GM21825 (cell line): ENCODE data around the gene COMMD4.
A peak's percentile ranks its signal among the peaks of the same experiment; 100 is the strongest.
"Not testable (repeated sequence)": the region's sequence is repeated elsewhere in the genome, so short reads cannot be mapped to it uniquely, and the experiment has no call there.

ENCODE experiments used
- ATAC-seq: cut with Tn5 transposase; IDR thresholded peaks from one replicate; pipeline ENCODE4 v1.9.1; 2021; ENCODE audit warnings: mild to moderate bottlenecking, moderate library complexity; ENCODE audit not compliant: unreplicated experiment

COMMD4 gene

DNA sequence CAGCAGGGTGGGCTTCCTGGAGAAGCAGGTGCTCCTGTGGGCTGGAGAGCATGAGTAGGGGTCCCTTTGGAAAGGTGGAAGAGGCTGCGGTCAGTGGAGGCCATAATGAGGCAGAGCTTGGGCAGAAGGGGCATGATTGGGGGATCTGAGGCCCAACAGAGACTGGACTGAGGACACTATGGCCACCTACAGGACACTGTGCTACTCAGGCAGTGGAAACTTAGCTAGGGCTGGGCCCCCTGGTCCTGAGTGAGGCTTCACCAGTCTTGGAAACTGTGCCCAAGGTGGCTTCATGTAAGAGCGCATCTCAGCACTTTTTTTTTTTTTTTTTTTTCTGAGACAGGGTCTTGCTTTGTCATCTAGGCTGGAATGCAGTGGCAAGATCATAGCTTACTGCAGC lies 6.3 kb upstream of the COMMD4 start:
- ATAC-seq = no peak

- not testable (repeated sequence) for ATAC-seq
Measured at GRCh38 chr15:75332093-75332492, 3.8 kb upstream of the COMMD4 start.

DNA sequence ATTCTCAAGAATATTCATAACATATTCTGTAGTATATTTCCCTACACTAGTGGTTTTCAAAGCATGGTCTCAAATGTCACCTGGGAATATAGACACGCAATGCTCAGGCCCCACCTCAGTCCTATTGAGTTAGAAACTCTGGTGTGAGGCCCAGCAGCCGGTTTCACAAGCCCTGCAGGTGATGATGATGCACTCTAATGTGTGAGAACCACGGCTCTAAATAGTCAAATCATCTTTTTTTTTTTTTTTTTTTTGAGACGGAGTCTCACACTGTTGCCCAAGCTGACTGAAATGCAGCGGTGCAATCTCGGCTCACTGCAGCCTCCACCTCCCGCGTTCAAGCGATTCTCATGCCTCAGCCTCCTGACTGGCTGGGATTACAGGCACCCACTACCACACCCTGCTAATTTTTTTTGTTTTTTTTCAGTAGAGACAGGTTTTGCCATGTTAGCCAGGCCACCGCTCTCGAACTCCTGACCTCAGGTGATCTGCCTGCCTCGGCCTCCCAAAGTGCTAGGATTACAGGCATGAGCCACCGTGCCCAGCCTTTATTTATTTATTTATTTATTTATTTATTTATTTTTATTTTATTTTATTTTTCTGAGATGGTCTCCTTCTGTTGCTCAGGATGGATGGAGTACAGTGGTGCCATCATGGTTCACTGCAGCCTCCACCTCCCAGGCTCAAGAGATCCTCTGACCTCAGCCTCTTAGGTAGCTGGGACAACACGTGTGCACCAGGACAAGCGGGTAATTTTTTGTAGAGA lies 2.0 kb upstream of the COMMD4 start:
- ATAC-seq = not testable (repeated sequence)

- no peak for ATAC-seq
Measured at GRCh38 chr15:75335313-75335704, 554 bp upstream of the COMMD4 start.

GRCh38 chr15:75338661-75339240 lies 2.9 kb downstream of the COMMD4 start:
- ATAC-seq = no peak

- no peak for ATAC-seq
Measured at GRCh38 chr15:75339531-75340240, 3.8 kb downstream of the COMMD4 start.

- no peak for ATAC-seq
Measured at GRCh38 chr15:75342221-75342620, 6.4 kb downstream of the COMMD4 start.

GRCh38 chr15:75343953-75344352 lies 8.1 kb downstream of the COMMD4 start:
- ATAC-seq = not testable (repeated sequence)

DNA sequence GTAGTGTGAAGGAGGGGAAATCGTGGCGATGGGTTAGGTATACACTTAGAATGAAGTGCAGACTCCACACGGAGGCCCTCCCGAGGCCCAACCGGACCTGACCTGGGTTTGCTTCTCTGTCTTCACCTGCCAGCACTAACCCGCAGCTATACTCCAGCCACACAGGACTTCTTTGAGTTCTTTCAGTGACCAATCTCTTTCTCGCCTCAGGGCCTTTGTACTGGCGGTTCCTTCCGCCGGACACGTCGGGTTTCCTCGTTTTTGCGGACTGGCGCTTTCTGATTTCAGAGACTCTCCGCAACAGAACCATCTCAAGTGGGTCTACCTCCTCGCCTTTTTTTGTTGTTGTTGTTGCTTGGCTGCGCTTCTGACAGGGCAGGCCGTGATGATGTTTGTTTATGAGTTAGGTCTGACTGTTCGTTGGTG lies 10.9 kb downstream of the COMMD4 start, which contains the start of gene NEIL1:
Gene NEIL1 (plus strand): TSS at position 244 of the 426 bp plus-strand sequence. CDS start 1,867 bp downstream, outside the sequence.
- ATAC-seq = no peak

- ATAC-seq = no peak
Measured at GRCh38 chr15:75347222-75348033, 11.6 kb downstream of the COMMD4 start.

DNA sequence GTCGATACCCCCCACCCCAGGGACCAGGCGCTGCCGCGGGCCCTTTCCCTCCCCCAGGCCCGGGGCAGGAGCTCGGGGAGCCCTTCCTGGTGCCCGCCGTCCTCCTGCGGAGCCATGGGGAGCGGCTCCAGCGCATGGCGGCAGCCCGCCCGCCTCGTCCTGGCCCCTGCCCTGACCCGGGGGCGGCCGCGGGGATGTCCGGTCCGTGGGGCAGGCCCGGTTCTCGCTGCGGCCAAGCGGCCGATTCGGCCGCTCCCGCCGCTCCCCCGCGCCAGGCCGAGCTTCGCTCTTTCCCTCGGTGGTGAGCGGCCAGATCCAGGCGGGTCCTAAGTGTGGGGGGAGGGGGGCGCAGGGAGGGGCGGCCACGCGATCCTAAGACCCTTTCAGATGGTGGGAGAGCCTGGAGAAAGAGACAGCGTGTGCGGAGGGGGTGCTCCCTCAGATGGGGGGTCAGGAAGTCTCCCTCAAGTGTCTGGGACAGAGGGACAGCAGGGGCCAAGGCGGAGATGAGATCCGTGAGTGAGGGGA lies 12.2 kb downstream of the COMMD4 start:
- ATAC-seq = no peak

GRCh38 chr15:75348562-75349350 lies 12.9 kb downstream of the COMMD4 start:
- ATAC-seq = no peak

DNA sequence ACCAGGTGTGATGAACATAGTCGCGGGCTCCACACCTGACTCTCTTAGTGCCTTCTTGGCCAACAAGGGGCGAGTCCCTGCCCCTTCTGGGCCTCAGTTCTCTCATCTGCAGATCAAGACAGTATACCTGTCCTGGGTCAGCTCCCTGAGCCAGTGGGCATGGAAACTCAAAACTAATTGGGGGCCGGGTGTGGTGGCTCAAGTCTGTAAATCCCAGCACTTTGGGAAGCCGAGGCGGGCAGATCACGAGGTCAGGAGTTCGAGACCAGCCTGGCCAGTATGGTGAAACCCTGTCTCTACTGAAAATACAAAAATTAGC lies 13.4 kb downstream of the COMMD4 start:
- not testable (repeated sequence) for ATAC-seq

DNA sequence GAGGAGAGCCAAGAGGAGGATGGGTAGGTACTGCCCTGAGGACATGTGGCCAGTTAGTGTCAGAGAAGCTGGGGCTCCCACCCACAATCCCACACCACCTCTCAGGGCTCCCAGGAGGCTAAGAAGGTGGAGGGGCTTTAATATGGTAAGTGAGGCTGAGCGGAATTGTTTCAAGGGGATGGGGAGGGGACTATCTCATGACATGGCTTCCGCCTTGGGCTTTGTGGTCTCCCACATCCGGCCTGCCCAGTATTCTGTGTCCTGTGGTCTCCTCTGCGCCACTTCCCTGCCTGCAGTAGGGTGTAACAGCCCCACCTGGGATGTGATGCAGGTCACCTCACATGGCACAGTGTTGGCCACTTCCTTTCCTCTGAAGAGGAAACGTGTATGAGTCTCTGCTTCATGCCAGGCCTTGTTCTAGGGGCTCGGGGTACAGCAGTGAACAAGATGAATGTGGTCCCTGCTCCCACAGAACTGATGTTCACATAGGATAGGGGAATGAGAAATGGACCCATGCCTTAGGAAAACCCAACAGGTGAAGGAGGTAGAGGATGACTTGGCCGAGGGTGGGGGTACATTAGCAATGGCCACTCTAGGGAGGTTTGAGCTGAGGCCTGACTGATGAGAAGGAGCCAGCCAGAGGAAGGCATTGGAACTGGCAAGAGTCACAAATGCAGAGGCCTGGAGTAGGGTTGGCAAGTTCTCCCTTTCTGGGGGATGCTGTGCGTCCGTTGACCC lies 14.2 kb downstream of the COMMD4 start:
- peak; percentile 43 for ATAC-seq

- ATAC-seq = no peak
Measured at GRCh38 chr15:75350601-75351361, 14.9 kb downstream of the COMMD4 start.

GRCh38 chr15:75352186-75353080 lies 16.6 kb downstream of the COMMD4 start:
- no peak for ATAC-seq

DNA sequence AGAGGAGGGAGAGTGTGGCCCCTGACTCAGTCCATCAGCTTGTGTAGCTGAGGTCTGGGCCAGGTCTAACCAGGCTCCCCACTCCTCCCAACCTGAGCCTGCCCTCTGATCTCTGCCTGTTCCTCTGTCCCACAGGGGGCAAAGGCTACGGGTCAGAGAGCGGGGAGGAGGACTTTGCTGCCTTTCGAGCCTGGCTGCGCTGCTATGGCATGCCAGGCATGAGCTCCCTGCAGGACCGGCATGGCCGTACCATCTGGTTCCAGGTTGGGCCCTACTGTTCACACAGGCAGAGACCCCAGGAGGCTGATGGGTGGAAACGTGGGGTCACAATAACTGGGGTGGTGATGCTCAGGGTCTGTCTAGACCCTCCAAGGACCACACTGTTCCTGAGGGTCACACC lies 17.7 kb downstream of the COMMD4 start:
- ATAC-seq = no peak

DNA sequence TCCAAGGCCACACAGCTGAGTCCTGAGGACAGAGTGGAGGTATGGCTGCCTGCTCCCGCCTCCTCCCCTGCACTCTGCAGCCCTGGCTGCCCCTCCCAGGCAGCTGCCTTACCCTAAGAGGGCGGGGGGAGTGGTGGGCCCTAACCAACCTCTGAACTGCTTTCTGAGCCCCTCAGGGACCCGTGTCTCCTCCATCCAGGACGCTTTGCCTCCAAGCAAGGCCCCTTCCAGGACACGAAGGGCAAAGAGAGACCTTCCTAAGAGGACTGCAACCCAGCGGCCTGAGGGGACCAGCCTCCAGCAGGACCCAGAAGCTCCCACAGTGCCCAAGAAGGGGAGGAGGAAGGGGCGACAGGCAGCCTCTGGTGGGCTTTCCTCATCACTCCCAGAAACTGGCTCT lies 18.6 kb downstream of the COMMD4 start:
- no peak for ATAC-seq
